Chondrocyte (in vitro differentiated cells): Measurements from ENCODE around the gene AGPAT2. TPM values are rescaled to one million over a fixed set of nuclear protein-coding genes. Genes with fewer than 3 reads are reported as not detected.

ENCODE experiments used
- DNase-seq: peaks from one replicate; pipeline ENCODE4 v3.0.0; 2021; ENCODE audit warnings: mixed read lengths, low spot score
- H3K27ac Mint-ChIP-seq: one replicate; pipeline ENCODE4 v1.8.0; 2021; ENCODE audit warnings: mild to moderate bottlenecking, moderate library complexity, mixed read lengths; ENCODE audit not compliant: unreplicated experiment
- H3K27me3 Mint-ChIP-seq: 2 replicates; pipeline ENCODE4 v1.8.0; 2021; ENCODE audit warnings: low read depth, mixed read lengths
- H3K36me3 Mint-ChIP-seq: 2 replicates; pipeline ENCODE4 v1.8.0; 2021; ENCODE audit warnings: low read depth, mixed read lengths
- H3K4me1 Mint-ChIP-seq: 2 replicates; pipeline ENCODE4 v1.8.0; 2021; ENCODE audit warnings: low read depth, mild to moderate bottlenecking, mixed read lengths
- H3K4me3 Mint-ChIP-seq: one replicate; pipeline ENCODE4 v1.8.0; 2021; ENCODE audit warnings: mild to moderate bottlenecking, moderate library complexity, mixed read lengths; ENCODE audit not compliant: unreplicated experiment
- H3K9me3 Mint-ChIP-seq: 2 replicates; pipeline ENCODE4 v1.8.0; 2021; ENCODE audit warnings: low read depth, mixed read lengths
- CTCF ChIP-seq: fragments of 200-600 bp; sonication (generic); IDR thresholded peaks from 2 replicates; pipeline ENCODE4 v1.5.0; 2021; ENCODE audit warnings: antibody characterized with exemption, mild to moderate bottlenecking, moderate library complexity
- total RNA-seq: library from RNA; stranded (reverse); gene quantifications from 3 replicates; pipeline ENCODE4 v1.2.1, GENCODE V29; 2021

The AGPAT2 gene
- total RNA-seq, 1 donor from 2014 or later: 39.8 TPM

- H3K36me3 Mint-ChIP-seq: no peaks in the 10 kb centered on the region
- H3K9me3 Mint-ChIP-seq: no peaks in the 10 kb centered on the region
- H3K27ac Mint-ChIP-seq: no peak overlapping the region
Observed at GRCh38 chr9:136656795-136657611, 30.3 kb downstream of the AGPAT2 start.

GRCh38 chr9:136656183-136656738 lies 31.0 kb downstream of the AGPAT2 start:
- Mint-ChIP-seq H3K27me3 (peaks cover 8% of the 10 kb centered on the region), H3K36me3 (no peaks in the 10 kb centered on the region), H3K9me3 (no peaks in the 10 kb centered on the region), H3K4me1 (no peaks in the 10 kb centered on the region), H3K27ac (no peak overlapping the region), H3K4me3 (no peak overlapping the region)
- DNase-seq: no peak
- TF ChIP-seq CTCF: no peak

More at GRCh38 chr9:136656795-136657611, 30.3 kb downstream of the AGPAT2 start:
- no peak for TF ChIP-seq CTCF
- Mint-ChIP-seq H3K4me1 (no peaks in the 10 kb centered on the region), H3K27me3 (peaks cover 8% of the 10 kb centered on the region), H3K4me3 (no peak overlapping the region)
- DNase-seq: no peak

DNA sequence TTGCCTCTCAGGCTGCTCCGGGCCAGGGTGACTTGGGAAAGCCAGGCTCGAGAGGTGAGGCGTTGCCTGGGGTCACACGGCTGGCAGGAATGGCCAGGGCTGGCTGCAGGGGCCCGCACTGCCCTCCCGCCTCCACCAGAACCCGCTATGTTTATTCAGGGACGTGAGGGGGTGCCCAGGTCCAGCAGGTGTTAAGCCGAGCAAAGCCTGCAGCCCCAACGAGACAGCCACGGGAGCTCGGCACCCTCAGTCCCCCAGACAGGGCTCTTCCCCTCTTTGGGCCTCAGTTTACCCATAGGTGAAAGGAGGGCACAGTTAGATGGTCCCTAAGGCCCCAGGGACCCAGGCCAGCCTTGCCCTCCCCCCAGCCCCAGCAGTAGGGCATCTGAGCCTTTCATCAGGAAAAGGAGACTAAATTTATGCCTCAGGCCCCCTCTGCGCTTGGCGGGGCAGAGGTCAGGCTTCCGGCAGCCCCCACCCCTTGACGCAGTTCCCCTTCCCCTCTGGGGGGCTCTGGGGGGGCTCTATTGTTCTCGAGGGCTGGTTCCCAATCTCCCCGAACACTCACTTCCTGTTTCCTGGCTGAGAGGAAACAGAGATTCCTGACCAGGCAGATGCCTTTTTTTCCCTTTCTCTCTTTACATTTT lies 31.6 kb downstream of the AGPAT2 start:
- H3K4me1 Mint-ChIP-seq: no peaks in the 10 kb centered on the region
- H3K36me3 Mint-ChIP-seq: no peaks in the 10 kb centered on the region
- H3K9me3 Mint-ChIP-seq: no peaks in the 10 kb centered on the region
- peaks cover 8% of the 10 kb centered on the region for H3K27me3 Mint-ChIP-seq
- no peak for TF ChIP-seq CTCF
- no peak for DNase-seq
- H3K27ac Mint-ChIP-seq: no peak overlapping the region
- no peak overlapping the region for H3K4me3 Mint-ChIP-seq

DNA sequence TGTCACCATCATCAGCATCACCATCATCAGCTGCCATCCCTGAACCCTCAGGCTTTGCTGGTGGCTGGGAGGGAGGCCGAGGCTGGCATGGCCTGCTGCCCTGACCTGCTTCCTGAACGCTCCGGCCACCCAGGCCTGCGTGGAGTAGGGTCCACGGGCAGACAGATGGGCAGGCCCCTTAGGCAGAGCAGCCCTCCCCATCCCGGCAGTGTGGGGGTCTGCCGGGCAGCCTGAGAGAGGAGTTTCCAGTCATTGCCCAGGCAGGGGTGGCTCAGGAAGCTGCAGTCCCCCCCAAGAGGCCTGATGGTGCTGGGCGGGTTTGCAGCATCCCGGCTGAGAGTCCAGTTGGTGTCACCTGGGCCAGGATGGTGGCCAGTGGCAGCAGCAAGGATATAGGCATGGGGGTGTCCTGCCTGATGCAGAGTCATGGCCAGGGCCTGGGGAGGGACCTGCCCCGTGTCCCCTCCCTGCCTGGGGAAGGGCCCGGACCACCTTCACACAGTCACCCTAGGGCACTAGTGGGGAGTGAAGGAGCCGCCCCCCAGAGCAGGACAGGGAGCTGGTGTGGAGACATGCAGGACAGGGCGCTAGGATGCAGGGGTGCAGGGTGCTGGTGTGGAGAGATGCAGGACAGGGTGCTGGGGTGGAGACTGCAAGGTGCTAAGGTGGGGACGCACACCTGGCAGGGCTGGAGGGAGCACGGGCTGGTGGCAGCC lies 32.3 kb downstream of the AGPAT2 start:
- peaks cover 8% of the 10 kb centered on the region for H3K27me3 Mint-ChIP-seq
- H3K27ac Mint-ChIP-seq: no peak overlapping the region
- no peaks in the 10 kb centered on the region for H3K9me3 Mint-ChIP-seq
- no peak for DNase-seq
- H3K36me3 Mint-ChIP-seq: no peaks in the 10 kb centered on the region
- TF ChIP-seq CTCF: no peak
- no peak overlapping the region for H3K4me3 Mint-ChIP-seq
- H3K4me1 Mint-ChIP-seq: no peaks in the 10 kb centered on the region
